ENCODE measurements around the gene AGBL3. TPM values are rescaled to one million over a fixed set of nuclear protein-coding genes. Genes with fewer than 3 reads are reported as not detected.

Gene AGBL3
- total and polyA plus RNA-seq, 12 donors = 0.64 to 2.6 (median 1.1) TPM

GRCh38 chr7:135169141-135169963 is 183.0 kb downstream of the AGBL3 start:
- DNase-seq = peak in 1 of 2 donors; percentile 30
- TF ChIP-seq CTCF (IDR thresholded peaks at IDR 0.05) = peak in 7 of 9 donors; percentile 16 to 58 (median 31)
- Histone ChIP-seq H3K27me3 (no peaks in the 10 kb centered on the region), H3K4me3 (peak overlapping the region; percentile 71 to 98 (median 74)), H3K36me3 (peaks cover 0 to 46% (median 20%) of the 10 kb centered on the region in 9 donors), H3K9me3 (no peaks in the 10 kb centered on the region), H3K4me1 (peaks cover 20 to 72% (median 58%) of the 10 kb centered on the region in 9 donors), H3K27ac (peak overlapping the region; percentile 90 to 99 (median 96))
- intact Hi-C loops (cut with DNase I) = loop anchor here in 5 of 10 donors (2.0 to 10.0 kb wide), 5 partner anchors 175 to 485 kb away; partner anchors contain the start of gene AGBL3 (in 2 of the 5)
- no peak for ATAC-seq
- WGBS, 2 donors = 68 to 69% methylated on average over 11 of the region's 11 CpGs

GRCh38 chr7:135169964-135170273 is 183.6 kb downstream of the AGBL3 start:
- Histone ChIP-seq H3K4me1 (peaks cover 19 to 66% (median 52%) of the 10 kb centered on the region in 9 donors), H3K36me3 (peaks cover 0 to 40% (median 18%) of the 10 kb centered on the region in 9 donors), H3K9me3 (no peaks in the 10 kb centered on the region), H3K27me3 (no peaks in the 10 kb centered on the region), H3K27ac (peak overlapping the region; percentile 90 to 99 (median 96)), H3K4me3 (peak overlapping the region; percentile 71 to 98 (median 74))
- ATAC-seq (peak in 2 of 8 donors; percentile 33 to 35), DNase-seq (no peak)
- no peak for TF ChIP-seq CTCF (IDR thresholded peaks at IDR 0.05)
- intact Hi-C loops (cut with DNase I) = loop anchor here in 9 of 10 donors (1.0 to 10.0 kb wide), 11 partner anchors 21 to 485 kb away; partner anchors contain the start of genes AGBL3 (in 7 of the 9), TMEM140 (in 1 of the 9) and WDR91 (in 1 of the 9)
- WGBS, 2 donors = 3 to 4% methylated on average over 17 of the region's 17 CpGs

- ATAC-seq = peak; percentile 95 to 97 (median 96)
- 0% methylated on average over 75 to 77 of the region's 77 CpGs for WGBS, 2 donors
- Histone ChIP-seq H3K36me3 (peaks cover 0 to 35% (median 14%) of the 10 kb centered on the region in 9 donors), H3K27me3 (no peaks in the 10 kb centered on the region), H3K4me1 (peaks cover 15 to 61% (median 47%) of the 10 kb centered on the region in 9 donors), H3K9me3 (no peaks in the 10 kb centered on the region), H3K27ac (peak within 1 kb of the TSS; percentile 90 to 99 (median 96)), H3K4me3 (peak within 1 kb of the TSS; percentile 71 to 98 (median 74))
- peak; percentile 93 to 96 for DNase-seq
- intact Hi-C loops (cut with DNase I) = loop anchor here in 7 of 10 donors (1.0 to 10.0 kb wide), 8 partner anchors 22 to 483 kb away; partner anchors contain the start of genes AGBL3 (in 5 of the 7), TMEM140 (in 1 of the 7) and WDR91 (in 1 of the 7)
- TF ChIP-seq CTCF (IDR thresholded peaks at IDR 0.05) = peak; percentile 35 to 90 (median 72)
Measured at GRCh38 chr7:135170274-135170997, 184.1 kb downstream of the AGBL3 start, which contains the start of gene CYREN. TSS of gene CYREN (minus strand) at chr7:135170707. CDS start at chr7:135168922, 1,785 bp downstream.
